ENCODE measurements around the gene NR2F1-AS1.
"Not testable (repeated sequence)": the region's sequence is repeated elsewhere in the genome, so short reads cannot be mapped to it uniquely, and the experiment has no call there.

Gene NR2F1-AS1

DNA sequence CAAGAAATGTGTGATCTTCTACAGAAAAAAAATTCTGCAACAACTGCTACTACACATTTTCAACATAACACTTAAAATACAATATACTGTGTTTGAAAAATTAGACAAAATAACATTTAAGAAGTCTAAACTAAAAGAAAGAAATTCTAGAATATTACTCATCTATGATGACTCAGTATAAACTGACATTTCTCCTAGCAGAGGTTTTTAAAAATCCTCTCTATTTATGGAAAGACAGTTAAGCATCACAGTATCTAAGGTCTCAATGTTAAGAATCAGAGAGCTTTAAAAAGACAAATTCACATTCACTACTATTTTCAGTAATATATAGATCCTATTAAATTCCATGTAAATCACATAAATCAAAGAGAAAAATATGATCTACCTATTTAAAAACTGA, 61.3 kb downstream of the NR2F1-AS1 start:
- DNase-seq = no peak
- H3K27me3 ChIP-seq (ENCODE audit: insufficient read depth, low read depth, severe bottlenecking) = no peaks in the 10 kb centered on the region
- H3K36me3 ChIP-seq = no peaks in the 10 kb centered on the region
- TF ChIP-seq, protein P1, sequence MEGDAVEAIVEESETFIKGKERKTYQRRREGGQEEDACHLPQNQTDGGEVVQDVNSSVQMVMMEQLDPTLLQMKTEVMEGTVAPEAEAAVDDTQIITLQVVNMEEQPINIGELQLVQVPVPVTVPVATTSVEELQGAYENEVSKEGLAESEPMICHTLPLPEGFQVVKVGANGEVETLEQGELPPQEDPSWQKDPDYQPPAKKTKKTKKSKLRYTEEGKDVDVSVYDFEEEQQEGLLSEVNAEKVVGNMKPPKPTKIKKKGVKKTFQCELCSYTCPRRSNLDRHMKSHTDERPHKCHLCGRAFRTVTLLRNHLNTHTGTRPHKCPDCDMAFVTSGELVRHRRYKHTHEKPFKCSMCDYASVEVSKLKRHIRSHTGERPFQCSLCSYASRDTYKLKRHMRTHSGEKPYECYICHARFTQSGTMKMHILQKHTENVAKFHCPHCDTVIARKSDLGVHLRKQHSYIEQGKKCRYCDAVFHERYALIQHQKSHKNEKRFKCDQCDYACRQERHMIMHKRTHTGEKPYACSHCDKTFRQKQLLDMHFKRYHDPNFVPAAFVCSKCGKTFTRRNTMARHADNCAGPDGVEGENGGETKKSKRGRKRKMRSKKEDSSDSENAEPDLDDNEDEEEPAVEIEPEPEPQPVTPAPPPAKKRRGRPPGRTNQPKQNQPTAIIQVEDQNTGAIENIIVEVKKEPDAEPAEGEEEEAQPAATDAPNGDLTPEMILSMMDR (IDR thresholded peaks at IDR 0.05; ENCODE audit: low read depth, low read length) = no peak
- H3K9me3 ChIP-seq (ENCODE audit: severe bottlenecking) = peaks cover 2% of the 10 kb centered on the region
- H3K27ac ChIP-seq = no peak overlapping the region
- H3K4me3 ChIP-seq (ENCODE audit: low read depth, low read length) = no peak overlapping the region

DNA sequence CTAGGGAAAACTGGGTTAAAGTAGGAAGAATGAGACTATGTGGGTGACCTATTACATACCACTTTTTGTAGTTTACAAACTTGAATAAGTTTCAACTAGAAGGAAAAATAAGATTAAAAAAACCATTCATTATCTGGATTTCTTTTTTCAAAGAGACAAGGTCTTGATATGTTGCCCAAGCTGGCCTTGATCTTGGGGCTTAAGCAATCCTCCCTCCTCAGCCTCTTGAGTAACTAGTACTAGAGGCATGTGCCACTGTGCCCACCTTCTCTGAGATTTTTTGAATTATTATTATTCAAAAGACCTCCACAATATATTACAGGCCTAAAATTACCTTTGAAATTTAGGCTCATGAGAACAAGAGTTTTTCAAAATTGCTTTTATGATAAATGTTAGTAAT, 63.2 kb downstream of the NR2F1-AS1 start:
- H3K9me3 ChIP-seq (ENCODE audit: severe bottlenecking) = peaks cover 2% of the 10 kb centered on the region
- H3K4me3 ChIP-seq (ENCODE audit: low read depth, low read length) = no peak overlapping the region
- TF ChIP-seq, protein P1 (IDR thresholded peaks at IDR 0.05; ENCODE audit: low read depth, low read length) = no peak
- no peaks in the 10 kb centered on the region for H3K27me3 ChIP-seq (ENCODE audit: insufficient read depth, low read depth, severe bottlenecking)
- H3K36me3 ChIP-seq = no peaks in the 10 kb centered on the region
- no peak overlapping the region for H3K27ac ChIP-seq
- no peak for DNase-seq

DNA sequence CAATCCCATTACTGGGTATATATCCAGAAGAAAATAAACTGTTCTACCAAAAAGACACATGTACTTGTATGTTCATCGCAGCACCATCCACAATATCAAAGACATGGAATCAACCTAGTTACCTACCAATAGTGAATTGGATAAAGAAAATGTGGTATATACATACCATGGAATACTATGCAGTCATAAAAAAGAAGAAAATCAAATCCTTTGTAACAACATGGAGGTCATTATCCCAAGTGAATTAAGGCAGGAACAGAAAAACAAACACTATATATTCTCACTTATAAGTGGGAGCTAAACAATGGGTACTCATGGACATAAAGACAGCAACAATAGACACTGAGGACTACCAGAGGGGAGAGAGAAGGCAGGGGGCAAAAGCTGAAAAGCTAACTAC, 67.7 kb downstream of the NR2F1-AS1 start:
- H3K27me3 ChIP-seq (ENCODE audit: insufficient read depth, low read depth, severe bottlenecking) = no peaks in the 10 kb centered on the region
- no peak overlapping the region for H3K4me3 ChIP-seq (ENCODE audit: low read depth, low read length)
- DNase-seq = no peak
- no peaks in the 10 kb centered on the region for H3K36me3 ChIP-seq
- no peak overlapping the region for H3K27ac ChIP-seq
- H3K9me3 ChIP-seq (ENCODE audit: severe bottlenecking) = no peaks in the 10 kb centered on the region
- TF ChIP-seq, protein P1 (IDR thresholded peaks at IDR 0.05; ENCODE audit: low read depth, low read length) = no peak

DNA sequence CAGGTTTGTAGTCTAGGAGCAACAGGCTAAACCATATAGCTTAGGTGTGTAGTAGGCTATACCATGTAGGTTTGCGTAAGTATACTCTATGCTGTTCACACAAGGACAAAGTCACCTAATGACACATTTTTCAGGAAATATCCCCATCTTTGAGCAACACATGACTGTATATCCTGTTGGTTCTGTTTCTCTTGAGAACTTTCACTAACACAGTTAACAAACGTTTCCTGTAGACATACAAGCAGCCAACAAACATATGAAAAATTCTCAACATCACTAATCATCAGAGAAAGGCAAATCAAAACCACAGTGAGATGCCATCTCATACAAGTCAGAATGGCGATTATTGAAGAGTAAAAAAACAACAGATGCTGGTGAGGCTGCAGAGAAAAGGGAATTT, 68.2 kb downstream of the NR2F1-AS1 start:
- no peaks in the 10 kb centered on the region for H3K27me3 ChIP-seq (ENCODE audit: insufficient read depth, low read depth, severe bottlenecking)
- no peak overlapping the region for H3K27ac ChIP-seq
- DNase-seq = no peak
- TF ChIP-seq, protein P1 (IDR thresholded peaks at IDR 0.05; ENCODE audit: low read depth, low read length) = no peak
- H3K4me3 ChIP-seq (ENCODE audit: low read depth, low read length) = no peak overlapping the region
- no peaks in the 10 kb centered on the region for H3K36me3 ChIP-seq
- H3K9me3 ChIP-seq (ENCODE audit: severe bottlenecking) = no peaks in the 10 kb centered on the region

DNA sequence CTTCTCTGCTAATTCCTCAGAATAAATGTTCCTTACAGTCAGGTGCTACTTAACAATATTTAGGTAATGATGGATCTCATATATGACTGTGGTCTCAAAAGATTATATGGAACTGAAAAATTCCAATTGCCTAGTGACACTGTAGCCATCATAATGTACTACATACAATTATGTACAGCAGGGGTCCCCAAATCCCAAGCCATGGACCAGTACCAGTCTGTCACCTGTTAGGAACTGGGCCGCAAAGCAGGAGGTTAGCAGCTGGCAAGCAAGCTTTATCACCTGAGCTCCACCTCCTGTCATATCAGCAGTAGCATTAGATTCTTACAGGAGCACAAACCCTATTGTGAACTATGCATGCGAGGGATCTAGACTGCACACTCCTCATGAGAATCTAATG, 69.6 kb downstream of the NR2F1-AS1 start:
- H3K36me3 ChIP-seq = no peaks in the 10 kb centered on the region
- H3K27ac ChIP-seq = no peak overlapping the region
- no peak for DNase-seq
- no peak overlapping the region for H3K4me3 ChIP-seq (ENCODE audit: low read depth, low read length)
- H3K27me3 ChIP-seq (ENCODE audit: insufficient read depth, low read depth, severe bottlenecking) = no peaks in the 10 kb centered on the region
- H3K9me3 ChIP-seq (ENCODE audit: severe bottlenecking) = no peaks in the 10 kb centered on the region
- TF ChIP-seq, protein P1 (IDR thresholded peaks at IDR 0.05; ENCODE audit: low read depth, low read length) = no peak

DNA sequence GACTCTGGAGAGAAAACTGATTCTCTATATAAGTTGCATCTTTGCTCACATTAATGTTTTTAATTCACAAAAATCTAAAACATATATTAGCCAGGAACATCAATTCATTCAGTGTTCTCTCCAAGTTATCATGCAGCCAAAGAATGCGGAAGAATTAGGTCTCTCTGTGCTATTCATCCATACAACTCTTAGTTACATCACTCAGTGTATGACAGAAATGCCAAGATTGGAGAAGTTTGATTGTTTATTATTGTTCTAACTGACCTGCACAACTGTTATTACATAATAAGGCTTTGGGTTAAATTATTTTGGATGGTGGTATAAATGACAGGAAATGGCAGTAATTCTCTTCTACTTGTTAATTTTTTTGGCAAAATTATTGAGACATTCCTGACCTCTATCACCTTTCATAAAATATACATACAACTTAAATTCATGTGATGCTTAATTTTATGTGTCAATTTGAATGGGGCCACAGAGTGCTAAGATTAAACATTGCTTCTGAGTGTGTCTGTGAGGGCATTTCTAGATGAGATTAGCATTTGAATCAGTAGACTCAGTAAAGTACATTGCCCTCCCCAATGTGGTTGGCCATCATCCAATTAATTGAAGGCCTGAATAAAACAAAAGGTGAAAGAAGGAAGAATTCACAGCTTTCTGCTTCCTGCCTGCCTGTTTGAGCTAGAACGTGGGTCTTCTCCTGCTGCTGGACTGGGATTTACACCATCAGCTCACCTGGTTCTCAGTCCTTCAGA, 70.2 kb downstream of the NR2F1-AS1 start:
- Histone ChIP-seq H3K27me3 (ENCODE audit: insufficient read depth, low read depth, severe bottlenecking) (no peaks in the 10 kb centered on the region), H3K4me3 (ENCODE audit: low read depth, low read length) (no peak overlapping the region), H3K9me3 (ENCODE audit: severe bottlenecking) (no peaks in the 10 kb centered on the region), H3K27ac (no peak overlapping the region), H3K36me3 (no peaks in the 10 kb centered on the region)
- TF ChIP-seq, protein P1 (IDR thresholded peaks at IDR 0.05; ENCODE audit: low read depth, low read length) = no peak
- no peak for DNase-seq

DNA sequence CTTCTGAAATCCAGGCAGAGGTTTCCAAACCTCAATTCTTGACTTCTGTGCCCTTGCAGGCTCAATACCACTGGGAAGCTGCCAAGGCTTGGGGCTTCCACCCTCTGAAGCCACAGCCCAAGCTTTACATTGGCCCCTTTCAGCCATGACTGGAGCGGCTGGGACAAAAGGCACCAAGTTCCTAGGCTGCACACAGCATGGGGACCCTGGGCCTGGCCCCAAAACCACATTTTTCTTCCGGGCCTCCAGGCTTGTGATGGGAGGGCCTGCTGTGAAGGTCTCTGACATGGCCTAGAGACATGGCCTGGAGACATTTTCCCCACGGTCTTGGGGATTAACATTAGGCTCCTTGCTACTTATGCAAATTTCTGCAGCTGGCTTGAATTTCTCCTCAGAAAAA, 75.5 kb downstream of the NR2F1-AS1 start:
- not testable (repeated sequence) for DNase-seq; H3K27me3 ChIP-seq (ENCODE audit: insufficient read depth, low read depth, severe bottlenecking); H3K27ac ChIP-seq; H3K4me3 ChIP-seq (ENCODE audit: low read depth, low read length); H3K9me3 ChIP-seq (ENCODE audit: severe bottlenecking); H3K36me3 ChIP-seq
